Measurements from ENCODE around the gene SIK1.
"Not testable (repeated sequence)": the region's sequence is repeated elsewhere in the genome, so short reads cannot be mapped to it uniquely, and the experiment has no call there.

- not testable (repeated sequence) for TF ChIP-seq POLR2A (IDR thresholded peaks at IDR 0.05; ENCODE audit: low read length); GATA1 (IDR thresholded peaks at IDR 0.05; ENCODE audit: low read depth, low read length)
Measured at GRCh38 chr21:43446277-43446932, 19.5 kb upstream of the SIK1 start.

All from erythroblast (primary cell).